HEK293 (cell line): Measurements from ENCODE around the gene POLD2.

Experiments
- CTCF ChIA-PET: fragments of 350-600 bp; formaldehyde crosslinking; extraction: SDS; loops from one replicate; lab custom pipeline; 2021; ENCODE audit warnings: antibody characterized with exemption; lab: Yijun Ruan, JAX
- POLR2A ChIA-PET: fragments of 300-600 bp; formaldehyde crosslinking; extraction: SDS; loops from one replicate; lab custom pipeline; 2020; ENCODE audit warnings: antibody characterized with exemption, inconsistent platforms; lab: Yijun Ruan, JAX
- H3K27ac ChIP-seq: fragments of 200-500 bp; sonication (Bioruptor generic); 2 replicates; pipeline ENCODE4 v1.5.1; 2014; ENCODE audit warnings: low read depth, low read length, control low read depth, inconsistent platforms; ENCODE audit errors: extremely low read depth
- H3K36me3 ChIP-seq, 2 experiments: fragments of 200-500 bp in 1 of 2; sonication (Bioruptor generic) in 1 of 2; 1 replicate in 1 of 2; 2 replicates in 1 of 2; pipeline ENCODE4 v1.5.1; 2014 to 2017; ENCODE audit warnings: inconsistent platforms in 2 of 2, low read length in 2 of 2; ENCODE audit not compliant: control insufficient read depth in 2 of 2, insufficient read depth in 1 of 2
- H3K4me1 ChIP-seq: fragments of 200-500 bp; sonication (Bioruptor generic); 2 replicates; pipeline ENCODE4 v1.5.1; 2014; ENCODE audit warnings: mild to moderate bottlenecking, low read length, inconsistent platforms; ENCODE audit not compliant: control insufficient read depth, insufficient read depth
- H3K4me3 ChIP-seq: 2 replicates; pipeline ENCODE4 v1.5.1; 2011; ENCODE audit warnings: low read depth, mild to moderate bottlenecking, control low read depth, low read length, moderate library complexity
- H3K9me3 ChIP-seq: fragments of 200-500 bp; sonication (Bioruptor generic); 2 replicates; pipeline ENCODE4 v1.5.1; 2014; ENCODE audit warnings: low read depth, low read length, inconsistent platforms; ENCODE audit not compliant: control insufficient read depth, insufficient read depth
- EGR2 ChIP-seq: fragments of 450-650 bp; formaldehyde crosslinking; IDR thresholded peaks from 2 replicates; pipeline ENCODE4 v1.5.1; 2016; ENCODE audit warnings: low read depth, missing biosample characterization, missing genetic modification characterization
- GLI2 ChIP-seq: fragments of 450-650 bp; formaldehyde crosslinking; IDR thresholded peaks from 2 replicates; pipeline ENCODE4; 2017; ENCODE audit warnings: missing biosample characterization, missing genetic modification characterization, low read depth, borderline replicate concordance
- MZF1 ChIP-seq: fragments of 450-650 bp; formaldehyde crosslinking; IDR thresholded peaks from 2 replicates; pipeline ENCODE4 v1.5.1; 2017; ENCODE audit warnings: missing biosample characterization, missing genetic modification characterization, borderline replicate concordance
- OVOL3 ChIP-seq: fragments of 450-650 bp; formaldehyde crosslinking; IDR thresholded peaks from 2 replicates; pipeline ENCODE4 v1.5.1; 2016; ENCODE audit warnings: missing biosample characterization, missing genetic modification characterization
- RBAK ChIP-seq: fragments of 450-650 bp; formaldehyde crosslinking; IDR thresholded peaks from 2 replicates; pipeline ENCODE4 v1.5.1; 2016; ENCODE audit warnings: missing biosample characterization, missing genetic modification characterization
- SP2 ChIP-seq: fragments of 450-650 bp; formaldehyde crosslinking; IDR thresholded peaks from 2 replicates; pipeline ENCODE4 v1.5.1; 2016; ENCODE audit warnings: missing biosample characterization, missing genetic modification characterization
- SP7 ChIP-seq: fragments of 450-650 bp; formaldehyde crosslinking; IDR thresholded peaks from 2 replicates; pipeline ENCODE4 v1.5.1; 2016; ENCODE audit warnings: missing biosample characterization, missing genetic modification characterization
- ZBTB8A ChIP-seq: fragments of 450-650 bp; formaldehyde crosslinking; IDR thresholded peaks from 2 replicates; pipeline ENCODE4 v1.5.1; 2016; ENCODE audit warnings: missing biosample characterization, missing genetic modification characterization
- ZNF169 ChIP-seq: fragments of 450-650 bp; formaldehyde crosslinking; IDR thresholded peaks from 2 replicates; pipeline ENCODE4 v1.5.1; 2016; ENCODE audit warnings: missing biosample characterization, missing genetic modification characterization
- ZNF221 ChIP-seq: fragments of 450-650 bp; formaldehyde crosslinking; IDR thresholded peaks from 2 replicates; pipeline ENCODE4 v1.5.1; 2017; ENCODE audit warnings: missing biosample characterization, missing genetic modification characterization, borderline replicate concordance
- ZNF292 ChIP-seq: fragments of 450-650 bp; formaldehyde crosslinking; IDR thresholded peaks from 2 replicates; pipeline ENCODE4 v1.5.1; 2016; ENCODE audit warnings: low read depth, missing biosample characterization, missing genetic modification characterization, borderline replicate concordance
- ZNF311 ChIP-seq: fragments of 450-650 bp; formaldehyde crosslinking; IDR thresholded peaks from 2 replicates; pipeline ENCODE4 v1.5.1; 2017; ENCODE audit warnings: missing biosample characterization, missing genetic modification characterization, borderline replicate concordance
- ZNF404 ChIP-seq: fragments of 450-650 bp; formaldehyde crosslinking; IDR thresholded peaks from 2 replicates; pipeline ENCODE4 v1.5.1; 2017; ENCODE audit warnings: missing biosample characterization, missing genetic modification characterization
- ZNF416 ChIP-seq: fragments of 450-650 bp; formaldehyde crosslinking; IDR thresholded peaks from 2 replicates; pipeline ENCODE4 v1.5.1; 2016; ENCODE audit warnings: missing biosample characterization, missing genetic modification characterization
- ZNF501 ChIP-seq: fragments of 450-650 bp; formaldehyde crosslinking; IDR thresholded peaks from 2 replicates; pipeline ENCODE4 v1.5.1; 2016; ENCODE audit warnings: missing biosample characterization, missing genetic modification characterization
- ZNF529 ChIP-seq: fragments of 450-650 bp; formaldehyde crosslinking; IDR thresholded peaks from 2 replicates; pipeline ENCODE4 v1.5.1; 2017; ENCODE audit warnings: missing genetic modification characterization, missing biosample characterization; ENCODE audit not compliant: insufficient replicate concordance
- ZNF558 ChIP-seq: fragments of 450-650 bp; formaldehyde crosslinking; IDR thresholded peaks from 2 replicates; pipeline ENCODE4 v1.5.1; 2016; ENCODE audit warnings: missing biosample characterization, missing genetic modification characterization
- ZNF660 ChIP-seq: fragments of 450-650 bp; IDR thresholded peaks from 2 replicates; pipeline ENCODE4 v1.5.1; 2018; ENCODE audit warnings: missing biosample characterization, mild to moderate bottlenecking, missing genetic modification characterization
- ZNF707 ChIP-seq: fragments of 450-650 bp; formaldehyde crosslinking; IDR thresholded peaks from 2 replicates; pipeline ENCODE4 v1.5.1; 2016; ENCODE audit warnings: missing biosample characterization, missing genetic modification characterization
- TF ChIP-seq, protein P1 (sequence below): fragments of 450-650 bp; formaldehyde crosslinking; IDR thresholded peaks from 2 replicates; pipeline ENCODE4 v1.5.1; 2016; ENCODE audit warnings: missing biosample characterization, missing genetic modification characterization
- TF ChIP-seq, protein P2 (sequence below): fragments of 450-650 bp; IDR thresholded peaks from 2 replicates; pipeline ENCODE4 v1.5.1; 2018; ENCODE audit warnings: missing biosample characterization, mild to moderate bottlenecking, missing genetic modification characterization
- TF ChIP-seq, protein P3 (sequence below): fragments of 450-650 bp; formaldehyde crosslinking; IDR thresholded peaks from 2 replicates; pipeline ENCODE4 v1.5.1; 2017; ENCODE audit warnings: missing biosample characterization, missing genetic modification characterization
- TF ChIP-seq, protein P4 (sequence below): fragments of 450-650 bp; formaldehyde crosslinking; IDR thresholded peaks from 2 replicates; pipeline ENCODE4 v1.5.1; 2016; ENCODE audit warnings: missing biosample characterization, missing genetic modification characterization
- TF ChIP-seq, protein P5 (sequence below): fragments of 450-650 bp; formaldehyde crosslinking; IDR thresholded peaks from 2 replicates; pipeline ENCODE4 v1.5.1; 2016; ENCODE audit warnings: missing biosample characterization, missing genetic modification characterization

POLD2 gene

DNA sequence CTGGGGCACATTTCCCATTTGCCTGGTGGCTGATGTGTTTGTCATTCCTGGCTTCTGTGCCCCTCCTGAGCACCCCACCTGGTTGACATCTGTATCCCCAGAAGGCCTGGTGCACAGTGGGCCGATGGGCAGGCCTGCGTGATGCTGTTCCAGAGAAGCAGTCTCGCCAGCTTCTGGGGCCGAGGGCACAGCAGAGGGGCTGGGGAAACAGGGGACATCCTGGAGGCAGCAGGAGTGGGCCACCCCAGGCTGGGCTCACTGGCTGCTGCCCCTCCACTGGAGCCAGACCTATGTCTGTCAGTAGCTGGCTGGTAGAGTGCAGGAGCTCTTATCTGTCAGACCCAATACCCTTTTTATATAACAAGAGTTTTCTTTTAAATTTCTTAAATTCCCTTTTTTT is 18.7 kb upstream of the POLD2 start:
- Histone ChIP-seq H3K4me3 (no peak overlapping the region), H3K4me1 (no peaks in the 10 kb centered on the region), H3K36me3 (no peaks in the 10 kb centered on the region), H3K9me3 (no peaks in the 10 kb centered on the region), H3K27ac (no peak overlapping the region)
- CTCF ChIA-PET, result interaction anchor here (1.1 kb wide), 1 partner anchor 55 kb away, joined by 3 read pairs; no protein-coding TSS in a partner anchor
- TF ChIP-seq, protein P1, sequence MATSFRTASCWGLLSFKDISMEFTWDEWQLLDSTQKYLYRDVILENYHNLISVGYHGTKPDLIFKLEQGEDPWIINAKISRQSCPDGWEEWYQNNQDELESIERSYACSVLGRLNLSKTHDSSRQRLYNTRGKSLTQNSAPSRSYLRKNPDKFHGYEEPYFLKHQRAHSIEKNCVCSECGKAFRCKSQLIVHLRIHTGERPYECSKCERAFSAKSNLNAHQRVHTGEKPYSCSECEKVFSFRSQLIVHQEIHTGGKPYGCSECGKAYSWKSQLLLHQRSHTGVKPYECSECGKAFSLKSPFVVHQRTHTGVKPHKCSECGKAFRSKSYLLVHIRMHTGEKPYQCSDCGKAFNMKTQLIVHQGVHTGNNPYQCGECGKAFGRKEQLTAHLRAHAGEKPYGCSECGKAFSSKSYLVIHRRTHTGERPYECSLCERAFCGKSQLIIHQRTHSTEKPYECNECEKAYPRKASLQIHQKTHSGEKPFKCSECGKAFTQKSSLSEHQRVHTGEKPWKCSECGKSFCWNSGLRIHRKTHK, result no peak
- TF ChIP-seq, protein P2, sequence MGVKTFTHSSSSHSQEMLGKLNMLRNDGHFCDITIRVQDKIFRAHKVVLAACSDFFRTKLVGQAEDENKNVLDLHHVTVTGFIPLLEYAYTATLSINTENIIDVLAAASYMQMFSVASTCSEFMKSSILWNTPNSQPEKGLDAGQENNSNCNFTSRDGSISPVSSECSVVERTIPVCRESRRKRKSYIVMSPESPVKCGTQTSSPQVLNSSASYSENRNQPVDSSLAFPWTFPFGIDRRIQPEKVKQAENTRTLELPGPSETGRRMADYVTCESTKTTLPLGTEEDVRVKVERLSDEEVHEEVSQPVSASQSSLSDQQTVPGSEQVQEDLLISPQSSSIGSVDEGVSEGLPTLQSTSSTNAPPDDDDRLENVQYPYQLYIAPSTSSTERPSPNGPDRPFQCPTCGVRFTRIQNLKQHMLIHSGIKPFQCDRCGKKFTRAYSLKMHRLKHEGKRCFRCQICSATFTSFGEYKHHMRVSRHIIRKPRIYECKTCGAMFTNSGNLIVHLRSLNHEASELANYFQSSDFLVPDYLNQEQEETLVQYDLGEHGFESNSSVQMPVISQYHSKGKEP (tag by site-specific recombination), result no peak
- TF ChIP-seq ZNF169 (tag by site-specific recombination) (no peak), RBAK (no peak), SP7 (tag by site-specific recombination) (no peak)
- POLR2A ChIA-PET, result interaction anchor here (0.5 kb wide), 1 partner anchor 77 kb away, joined by 4 read pairs; no protein-coding TSS in a partner anchor

DNA sequence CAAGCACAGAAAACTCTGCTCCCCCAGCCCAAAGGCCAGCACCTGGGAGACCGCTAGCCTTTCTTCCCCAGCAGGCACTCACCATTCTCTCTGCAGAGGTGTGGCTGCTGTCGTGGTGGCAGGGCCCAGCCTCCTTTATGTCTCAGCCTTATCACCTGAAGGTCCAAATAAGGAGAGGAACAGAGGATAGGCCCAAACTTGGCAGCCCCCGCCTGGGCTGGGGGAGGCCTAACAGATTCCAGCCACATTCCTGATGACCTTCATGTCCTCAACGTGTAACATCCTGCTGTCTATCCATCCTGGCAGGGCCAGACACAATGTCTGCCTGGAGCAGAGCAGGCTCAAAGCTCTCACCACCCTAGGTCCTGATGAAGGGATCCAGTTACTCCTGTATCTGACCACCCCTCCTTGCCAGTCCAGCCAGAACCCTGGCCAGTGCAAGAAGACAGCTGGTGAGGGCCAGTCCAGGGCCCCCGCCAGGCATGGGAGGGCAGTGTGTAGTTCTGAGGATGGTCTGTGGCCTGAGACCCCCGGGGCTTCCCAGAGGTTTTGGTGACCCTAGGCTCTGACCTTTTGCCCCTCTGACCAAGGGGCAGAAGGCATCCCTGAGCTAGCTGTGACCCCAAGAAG is 18.0 kb upstream of the POLD2 start, which contains the start of gene MYL7:
TSS of gene MYL7 (minus strand) at position 112 of the 630 bp plus-strand sequence. CDS start at position 85, 27 bp downstream.
- no peaks in the 10 kb centered on the region for H3K36me3 ChIP-seq
- H3K4me1 ChIP-seq, result no peaks in the 10 kb centered on the region
- H3K4me3 ChIP-seq, result no peak within 1 kb of the TSS
- no peak for TF ChIP-seq ZNF416 (tag by site-specific recombination)
- no peak for TF ChIP-seq SP2 (tag by site-specific recombination)
- no peak for TF ChIP-seq ZNF221 (tag by site-specific recombination)
- TF ChIP-seq ZNF404 (tag by site-specific recombination), result no peak
- TF ChIP-seq ZBTB8A (tag by site-specific recombination), result no peak
- ChIA-PET CTCF (no interaction called here), POLR2A (no interaction called here)
- H3K27ac ChIP-seq, result no peak within 1 kb of the TSS
- no peaks in the 10 kb centered on the region for H3K9me3 ChIP-seq

DNA sequence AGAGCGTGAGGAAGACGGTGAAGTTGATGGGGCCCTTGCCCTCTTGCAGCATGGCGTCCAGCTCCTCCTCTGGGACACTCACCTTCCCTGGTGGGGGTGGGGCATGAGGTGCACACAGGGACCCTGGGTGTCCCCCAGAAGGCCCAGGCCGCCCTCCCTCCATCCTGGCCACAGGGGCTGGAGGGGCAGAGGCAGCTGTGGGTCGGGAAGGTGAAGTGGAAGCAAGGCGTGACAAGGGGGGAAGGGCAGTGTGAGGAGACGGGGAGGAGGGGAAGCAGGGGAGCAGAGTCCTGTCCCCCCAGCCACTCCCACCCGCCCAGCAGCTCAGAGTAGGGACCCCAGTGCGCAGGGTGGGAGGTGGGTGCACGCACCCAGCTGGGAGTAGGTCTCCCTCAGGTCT is 17.0 kb upstream of the POLD2 start:
- CTCF ChIA-PET, result no interaction called here
- Histone ChIP-seq H3K27ac (no peak overlapping the region), H3K4me1 (no peaks in the 10 kb centered on the region), H3K36me3 (no peaks in the 10 kb centered on the region), H3K9me3 (no peaks in the 10 kb centered on the region), H3K4me3 (no peak overlapping the region)
- POLR2A ChIA-PET, result no interaction called here
- TF ChIP-seq ZNF404 (tag by site-specific recombination) (no peak), ZNF529 (tag by site-specific recombination) (no peak), ZNF501 (tag by site-specific recombination) (no peak), ZNF311 (tag by site-specific recombination) (no peak), EGR2 (tag by site-specific recombination) (no peak), ZNF292 (no peak), ZNF558 (no peak), MZF1 (tag by site-specific recombination) (no peak), OVOL3 (tag by site-specific recombination) (no peak), ZNF707 (tag by site-specific recombination) (no peak), ZNF660 (tag by site-specific recombination) (no peak), GLI2 (tag by site-specific recombination) (no peak)
- TF ChIP-seq, protein P3, sequence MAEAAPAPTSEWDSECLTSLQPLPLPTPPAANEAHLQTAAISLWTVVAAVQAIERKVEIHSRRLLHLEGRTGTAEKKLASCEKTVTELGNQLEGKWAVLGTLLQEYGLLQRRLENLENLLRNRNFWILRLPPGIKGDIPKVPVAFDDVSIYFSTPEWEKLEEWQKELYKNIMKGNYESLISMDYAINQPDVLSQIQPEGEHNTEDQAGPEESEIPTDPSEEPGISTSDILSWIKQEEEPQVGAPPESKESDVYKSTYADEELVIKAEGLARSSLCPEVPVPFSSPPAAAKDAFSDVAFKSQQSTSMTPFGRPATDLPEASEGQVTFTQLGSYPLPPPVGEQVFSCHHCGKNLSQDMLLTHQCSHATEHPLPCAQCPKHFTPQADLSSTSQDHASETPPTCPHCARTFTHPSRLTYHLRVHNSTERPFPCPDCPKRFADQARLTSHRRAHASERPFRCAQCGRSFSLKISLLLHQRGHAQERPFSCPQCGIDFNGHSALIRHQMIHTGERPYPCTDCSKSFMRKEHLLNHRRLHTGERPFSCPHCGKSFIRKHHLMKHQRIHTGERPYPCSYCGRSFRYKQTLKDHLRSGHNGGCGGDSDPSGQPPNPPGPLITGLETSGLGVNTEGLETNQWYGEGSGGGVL, result no peak
- TF ChIP-seq, protein P4, sequence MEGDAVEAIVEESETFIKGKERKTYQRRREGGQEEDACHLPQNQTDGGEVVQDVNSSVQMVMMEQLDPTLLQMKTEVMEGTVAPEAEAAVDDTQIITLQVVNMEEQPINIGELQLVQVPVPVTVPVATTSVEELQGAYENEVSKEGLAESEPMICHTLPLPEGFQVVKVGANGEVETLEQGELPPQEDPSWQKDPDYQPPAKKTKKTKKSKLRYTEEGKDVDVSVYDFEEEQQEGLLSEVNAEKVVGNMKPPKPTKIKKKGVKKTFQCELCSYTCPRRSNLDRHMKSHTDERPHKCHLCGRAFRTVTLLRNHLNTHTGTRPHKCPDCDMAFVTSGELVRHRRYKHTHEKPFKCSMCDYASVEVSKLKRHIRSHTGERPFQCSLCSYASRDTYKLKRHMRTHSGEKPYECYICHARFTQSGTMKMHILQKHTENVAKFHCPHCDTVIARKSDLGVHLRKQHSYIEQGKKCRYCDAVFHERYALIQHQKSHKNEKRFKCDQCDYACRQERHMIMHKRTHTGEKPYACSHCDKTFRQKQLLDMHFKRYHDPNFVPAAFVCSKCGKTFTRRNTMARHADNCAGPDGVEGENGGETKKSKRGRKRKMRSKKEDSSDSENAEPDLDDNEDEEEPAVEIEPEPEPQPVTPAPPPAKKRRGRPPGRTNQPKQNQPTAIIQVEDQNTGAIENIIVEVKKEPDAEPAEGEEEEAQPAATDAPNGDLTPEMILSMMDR (tag by site-specific recombination), result no peak
- TF ChIP-seq, protein P5, sequence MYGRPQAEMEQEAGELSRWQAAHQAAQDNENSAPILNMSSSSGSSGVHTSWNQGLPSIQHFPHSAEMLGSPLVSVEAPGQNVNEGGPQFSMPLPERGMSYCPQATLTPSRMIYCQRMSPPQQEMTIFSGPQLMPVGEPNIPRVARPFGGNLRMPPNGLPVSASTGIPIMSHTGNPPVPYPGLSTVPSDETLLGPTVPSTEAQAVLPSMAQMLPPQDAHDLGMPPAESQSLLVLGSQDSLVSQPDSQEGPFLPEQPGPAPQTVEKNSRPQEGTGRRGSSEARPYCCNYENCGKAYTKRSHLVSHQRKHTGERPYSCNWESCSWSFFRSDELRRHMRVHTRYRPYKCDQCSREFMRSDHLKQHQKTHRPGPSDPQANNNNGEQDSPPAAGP (tag by site-specific recombination), result no peak
